Transverse colon (tissue), 4 donors: ENCODE measurements around the gene FOXC2.

ENCODE experiments used
- EP300 ChIP-seq: sonication (generic); formaldehyde crosslinking; IDR thresholded peaks from one replicate; pipeline ENCODE4 v1.6.1; 2017; ENCODE audit warnings: antibody characterized with exemption, low read depth
- POLR2A ChIP-seq: fragments of 450-650 bp; IDR thresholded peaks from one replicate; pipeline ENCODE4 v1.6.1; 2016; ENCODE audit warnings: antibody characterized with exemption, mild to moderate bottlenecking, moderate library complexity
- POLR2AphosphoS5 ChIP-seq, 3 donors: sonication (generic); formaldehyde crosslinking; IDR thresholded peaks; one replicate each; pipeline ENCODE4 v1.6.1; 2016; ENCODE audit warnings: antibody characterized with exemption in 3 of 3
- TF ChIP-seq, protein P1 (sequence below), 5 experiments: fragments of 200-600 bp in 3 of 5; fragments of 450-650 bp in 2 of 5; sonication (generic) in 3 of 5; IDR thresholded peaks; 1 replicate in 2 of 5; 2 replicates in 3 of 5; pipeline ENCODE4 v1.5.1; 2016 to 2017; ENCODE audit warnings: antibody characterized with exemption in 5 of 5, inconsistent platforms in 3 of 5, mild to moderate bottlenecking in 2 of 5, moderate library complexity in 1 of 5

DNA sequence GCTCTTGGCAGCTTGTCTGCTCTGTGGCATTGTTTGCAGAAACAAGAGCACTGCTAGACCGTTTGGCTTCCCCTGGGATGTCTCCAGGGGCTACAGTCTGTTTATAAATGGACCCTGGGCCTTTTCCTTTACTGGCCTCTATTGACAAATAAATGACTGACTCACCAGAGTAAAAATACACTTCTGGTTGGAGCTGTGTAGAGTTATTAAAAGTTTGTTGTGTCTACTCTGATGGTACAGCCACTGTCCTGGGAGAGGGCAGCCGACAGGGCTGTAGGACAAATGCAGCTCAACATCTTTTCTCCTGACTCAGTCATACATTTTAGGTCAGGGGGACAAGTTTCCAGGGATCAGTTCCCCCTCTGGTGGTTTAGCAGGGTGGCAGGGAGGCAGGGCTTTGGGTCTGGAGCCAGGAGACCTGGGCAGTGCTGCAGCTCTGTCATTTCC lies 41.7 kb downstream of the FOXC2 start:
- TF ChIP-seq, protein P1, sequence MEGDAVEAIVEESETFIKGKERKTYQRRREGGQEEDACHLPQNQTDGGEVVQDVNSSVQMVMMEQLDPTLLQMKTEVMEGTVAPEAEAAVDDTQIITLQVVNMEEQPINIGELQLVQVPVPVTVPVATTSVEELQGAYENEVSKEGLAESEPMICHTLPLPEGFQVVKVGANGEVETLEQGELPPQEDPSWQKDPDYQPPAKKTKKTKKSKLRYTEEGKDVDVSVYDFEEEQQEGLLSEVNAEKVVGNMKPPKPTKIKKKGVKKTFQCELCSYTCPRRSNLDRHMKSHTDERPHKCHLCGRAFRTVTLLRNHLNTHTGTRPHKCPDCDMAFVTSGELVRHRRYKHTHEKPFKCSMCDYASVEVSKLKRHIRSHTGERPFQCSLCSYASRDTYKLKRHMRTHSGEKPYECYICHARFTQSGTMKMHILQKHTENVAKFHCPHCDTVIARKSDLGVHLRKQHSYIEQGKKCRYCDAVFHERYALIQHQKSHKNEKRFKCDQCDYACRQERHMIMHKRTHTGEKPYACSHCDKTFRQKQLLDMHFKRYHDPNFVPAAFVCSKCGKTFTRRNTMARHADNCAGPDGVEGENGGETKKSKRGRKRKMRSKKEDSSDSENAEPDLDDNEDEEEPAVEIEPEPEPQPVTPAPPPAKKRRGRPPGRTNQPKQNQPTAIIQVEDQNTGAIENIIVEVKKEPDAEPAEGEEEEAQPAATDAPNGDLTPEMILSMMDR (IDR thresholded peaks at IDR 0.05), result no peak
- TF ChIP-seq POLR2A (no peak), EP300 (no peak), POLR2AphosphoS5 (IDR thresholded peaks at IDR 0.05) (no peak)
